SU-DHL-6 (cell line): Measurements from ENCODE around the gene AGRP.

Experiments used
- EZH2phosphoT487 ChIP-seq: fragments of 200-600 bp; sonication (generic), shearing (Covaris generic); conservative IDR thresholded peaks from 2 replicates; pipeline ENCODE4 v1.6.1; 2018; ENCODE audit warnings: mild to moderate bottlenecking, antibody characterized with exemption, low read length, moderate library complexity, mixed read lengths
- TF ChIP-seq, protein P1 (sequence below): fragments of 200-600 bp; sonication (generic); IDR thresholded peaks from one replicate; pipeline ENCODE4 v1.5.1; 2017; ENCODE audit warnings: antibody characterized with exemption, mild to moderate bottlenecking, low read length, moderate library complexity; ENCODE audit not compliant: insufficient read depth, poor library complexity, severe bottlenecking

DNA sequence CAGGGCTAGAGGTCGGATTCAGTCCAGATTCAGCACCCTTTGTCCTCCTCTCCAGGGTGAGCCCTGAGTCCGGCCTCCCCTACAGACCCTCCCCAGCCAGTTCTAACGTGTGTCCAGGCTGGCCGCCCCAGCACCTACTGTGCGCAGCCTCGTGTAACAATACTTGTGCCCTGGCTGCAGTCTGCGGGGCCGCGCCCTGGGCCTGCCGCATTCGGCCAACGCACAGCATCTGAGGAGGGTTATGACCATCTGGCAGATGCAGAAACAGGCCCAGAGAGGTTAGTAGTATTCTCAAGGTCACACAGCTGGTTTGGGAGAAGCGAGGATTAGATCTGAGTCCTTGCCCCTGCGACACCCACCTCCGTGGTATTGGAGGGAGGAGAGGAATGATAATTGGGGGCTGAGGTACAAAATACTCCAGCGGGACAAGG is 46.2 kb upstream of the AGRP start:
- TF ChIP-seq, protein P1, sequence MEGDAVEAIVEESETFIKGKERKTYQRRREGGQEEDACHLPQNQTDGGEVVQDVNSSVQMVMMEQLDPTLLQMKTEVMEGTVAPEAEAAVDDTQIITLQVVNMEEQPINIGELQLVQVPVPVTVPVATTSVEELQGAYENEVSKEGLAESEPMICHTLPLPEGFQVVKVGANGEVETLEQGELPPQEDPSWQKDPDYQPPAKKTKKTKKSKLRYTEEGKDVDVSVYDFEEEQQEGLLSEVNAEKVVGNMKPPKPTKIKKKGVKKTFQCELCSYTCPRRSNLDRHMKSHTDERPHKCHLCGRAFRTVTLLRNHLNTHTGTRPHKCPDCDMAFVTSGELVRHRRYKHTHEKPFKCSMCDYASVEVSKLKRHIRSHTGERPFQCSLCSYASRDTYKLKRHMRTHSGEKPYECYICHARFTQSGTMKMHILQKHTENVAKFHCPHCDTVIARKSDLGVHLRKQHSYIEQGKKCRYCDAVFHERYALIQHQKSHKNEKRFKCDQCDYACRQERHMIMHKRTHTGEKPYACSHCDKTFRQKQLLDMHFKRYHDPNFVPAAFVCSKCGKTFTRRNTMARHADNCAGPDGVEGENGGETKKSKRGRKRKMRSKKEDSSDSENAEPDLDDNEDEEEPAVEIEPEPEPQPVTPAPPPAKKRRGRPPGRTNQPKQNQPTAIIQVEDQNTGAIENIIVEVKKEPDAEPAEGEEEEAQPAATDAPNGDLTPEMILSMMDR, result no peak
- TF ChIP-seq EZH2phosphoT487, result no peak
